ENCODE results near the gene NRTN. TPM values are rescaled to one million over a fixed set of nuclear protein-coding genes. Genes with fewer than 3 reads are reported as not detected.

The NRTN gene
- total and polyA plus RNA-seq, 2 of the 13 experiments (the other 11 are each of a cell fraction or from before 2014, with no cell fraction given), result 4.1 to 5.3 TPM

DNA sequence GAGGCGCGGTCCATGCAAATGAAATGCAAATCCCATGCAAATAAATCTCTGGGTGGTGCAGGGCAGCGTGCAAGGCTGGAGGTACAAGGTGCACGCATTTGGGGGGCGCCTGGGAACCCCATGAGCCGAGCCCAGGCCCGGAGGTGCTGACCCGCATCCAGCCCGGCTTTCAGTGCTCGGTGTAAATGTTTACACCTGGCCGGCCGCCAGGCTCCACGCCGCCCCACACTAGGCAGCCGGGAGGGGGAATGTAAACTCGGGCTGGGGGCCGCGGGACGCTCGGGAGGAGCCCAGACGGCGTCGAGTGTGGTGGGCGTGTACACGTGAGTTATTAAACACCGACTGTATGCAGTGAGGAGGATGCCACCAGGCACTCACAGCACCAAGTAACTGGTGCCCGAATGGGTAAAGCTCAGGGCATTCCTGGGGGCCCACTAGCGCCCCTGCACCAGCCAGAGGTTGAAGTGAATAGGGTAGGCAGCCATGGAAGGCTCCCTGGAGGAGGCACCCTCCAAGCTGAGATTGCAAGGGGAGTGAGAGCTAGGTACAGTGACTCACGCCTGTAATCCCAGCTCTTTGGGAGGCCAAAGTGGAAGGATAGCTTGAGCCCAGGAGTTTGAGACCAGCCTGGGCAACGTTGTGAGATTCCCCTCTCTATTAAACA is 17.4 kb downstream of the NRTN start (continued):
- TF ChIP-seq, protein P1, sequence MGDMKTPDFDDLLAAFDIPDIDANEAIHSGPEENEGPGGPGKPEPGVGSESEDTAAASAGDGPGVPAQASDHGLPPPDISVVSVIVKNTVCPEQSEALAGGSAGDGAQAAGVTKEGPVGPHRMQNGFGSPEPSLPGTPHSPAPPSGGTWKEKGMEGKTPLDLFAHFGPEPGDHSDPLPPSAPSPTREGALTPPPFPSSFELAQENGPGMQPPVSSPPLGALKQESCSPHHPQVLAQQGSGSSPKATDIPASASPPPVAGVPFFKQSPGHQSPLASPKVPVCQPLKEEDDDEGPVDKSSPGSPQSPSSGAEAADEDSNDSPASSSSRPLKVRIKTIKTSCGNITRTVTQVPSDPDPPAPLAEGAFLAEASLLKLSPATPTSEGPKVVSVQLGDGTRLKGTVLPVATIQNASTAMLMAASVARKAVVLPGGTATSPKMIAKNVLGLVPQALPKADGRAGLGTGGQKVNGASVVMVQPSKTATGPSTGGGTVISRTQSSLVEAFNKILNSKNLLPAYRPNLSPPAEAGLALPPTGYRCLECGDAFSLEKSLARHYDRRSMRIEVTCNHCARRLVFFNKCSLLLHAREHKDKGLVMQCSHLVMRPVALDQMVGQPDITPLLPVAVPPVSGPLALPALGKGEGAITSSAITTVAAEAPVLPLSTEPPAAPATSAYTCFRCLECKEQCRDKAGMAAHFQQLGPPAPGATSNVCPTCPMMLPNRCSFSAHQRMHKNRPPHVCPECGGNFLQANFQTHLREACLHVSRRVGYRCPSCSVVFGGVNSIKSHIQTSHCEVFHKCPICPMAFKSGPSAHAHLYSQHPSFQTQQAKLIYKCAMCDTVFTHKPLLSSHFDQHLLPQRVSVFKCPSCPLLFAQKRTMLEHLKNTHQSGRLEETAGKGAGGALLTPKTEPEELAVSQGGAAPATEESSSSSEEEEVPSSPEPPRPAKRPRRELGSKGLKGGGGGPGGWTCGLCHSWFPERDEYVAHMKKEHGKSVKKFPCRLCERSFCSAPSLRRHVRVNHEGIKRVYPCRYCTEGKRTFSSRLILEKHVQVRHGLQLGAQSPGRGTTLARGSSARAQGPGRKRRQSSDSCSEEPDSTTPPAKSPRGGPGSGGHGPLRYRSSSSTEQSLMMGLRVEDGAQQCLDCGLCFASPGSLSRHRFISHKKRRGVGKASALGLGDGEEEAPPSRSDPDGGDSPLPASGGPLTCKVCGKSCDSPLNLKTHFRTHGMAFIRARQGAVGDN (CRISPR knock-in tag; IDR thresholded peaks at IDR 0.05), result peak; percentile 71
- TF ChIP-seq ZNF605 (CRISPR knock-in tag; IDR thresholded peaks at IDR 0.05) (peak; percentile 35; the same call in 1 of the 2 replicates), ARID2 (CRISPR knock-in tag; IDR thresholded peaks at IDR 0.05; ENCODE audit: borderline replicate concordance) (no peak), ZNF503 (CRISPR knock-in tag; IDR thresholded peaks at IDR 0.05) (0 out of 2 replicates have a peak, but pooled peaks have one; percentile 27), ZNF891 (CRISPR knock-in tag; IDR thresholded peaks at IDR 0.05) (0 out of 2 replicates have a peak, but pooled peaks have one; percentile 19), TBX2 (CRISPR knock-in tag; IDR thresholded peaks at IDR 0.05; ENCODE audit: borderline replicate concordance) (peak; percentile 58; the same call in 1 of the 2 replicates), SMAD9 (CRISPR knock-in tag; IDR thresholded peaks at IDR 0.05) (no peak), THYN1 (CRISPR knock-in tag; IDR thresholded peaks at IDR 0.05; ENCODE audit: borderline replicate concordance, low read depth) (no peak), HOXA3 (CRISPR knock-in tag; IDR thresholded peaks at IDR 0.05) (no peak), HNRNPLL (IDR thresholded peaks at IDR 0.05; ENCODE audit: low read depth, low read length, poor library complexity, severe bottlenecking) (peak; percentile 34), ZNF274 (CRISPR knock-in tag; IDR thresholded peaks at IDR 0.05) (0 out of 2 replicates have a peak, but pooled peaks have one; percentile 11), SUZ12 (IDR thresholded peaks at IDR 0.05; ENCODE audit: low read depth, low read length) (no peak), SP4 (CRISPR knock-in tag; IDR thresholded peaks at IDR 0.05) (0 out of 2 replicates have a peak, but pooled peaks have one; percentile 29), HIVEP1 (CRISPR knock-in tag; IDR thresholded peaks at IDR 0.05) (0 out of 2 replicates have a peak, but pooled peaks have one; percentile 43), SNAPC4 (CRISPR knock-in tag; IDR thresholded peaks at IDR 0.05) (peak; percentile 96), IRF2 (CRISPR knock-in tag; IDR thresholded peaks at IDR 0.05) (no peak), DPF2 (CRISPR knock-in tag; IDR thresholded peaks at IDR 0.05; ENCODE audit: borderline replicate concordance, low read depth) (0 out of 2 replicates have a peak, but pooled peaks have one; percentile 35), NFATC3 (CRISPR knock-in tag; IDR thresholded peaks at IDR 0.05) (no peak)
